HEK293 (cell line): ENCODE measurements around the gene GPRC5B.

ENCODE experiments used
- CTCF ChIP-seq: fragments of 450-650 bp; formaldehyde crosslinking; IDR thresholded peaks from 2 replicates; pipeline ENCODE4 v1.5.1; 2016; ENCODE audit warnings: missing biosample characterization, missing genetic modification characterization
- ELK4 ChIP-seq: IDR thresholded peaks from 2 replicates; pipeline ENCODE4 v1.6.1; 2011; ENCODE audit warnings: mild to moderate bottlenecking, low read depth, low read length, borderline replicate concordance
- KLF10 ChIP-seq: fragments of 450-650 bp; IDR thresholded peaks from 2 replicates; pipeline ENCODE4 v1.5.1; 2018; ENCODE audit warnings: missing biosample characterization, mild to moderate bottlenecking, missing genetic modification characterization
- SP2 ChIP-seq: fragments of 450-650 bp; formaldehyde crosslinking; IDR thresholded peaks from 2 replicates; pipeline ENCODE4 v1.5.1; 2016; ENCODE audit warnings: missing biosample characterization, missing genetic modification characterization
- ZBTB20 ChIP-seq: fragments of 450-650 bp; formaldehyde crosslinking; IDR thresholded peaks from 2 replicates; pipeline ENCODE4 v1.5.1; 2016; ENCODE audit warnings: missing biosample characterization, missing genetic modification characterization
- ZNF24 ChIP-seq: fragments of 450-650 bp; formaldehyde crosslinking; IDR thresholded peaks from 2 replicates; pipeline ENCODE4 v1.5.1; 2016; ENCODE audit warnings: missing biosample characterization, missing genetic modification characterization

- TF ChIP-seq CTCF (tag by site-specific recombination) (no peak), ZBTB20 (tag by site-specific recombination) (no peak), SP2 (tag by site-specific recombination) (no peak), ELK4 (no peak), ZNF24 (tag by site-specific recombination) (no peak), KLF10 (tag by site-specific recombination) (no peak)
These were observed 30.7 kb downstream of the GPRC5B start for GRCh38 chr16:19853742-19854542.
